T-cell (primary cell): Measurements from ENCODE around the gene LRCH1. TPM values are rescaled to one million over a fixed set of nuclear protein-coding genes. Genes with fewer than 3 reads are reported as not detected.

Experiments used
- ATAC-seq, 4 experiments: fragments of 200-7000 bp in 3 of 4; fragments of 150-1000 bp in 1 of 4; cut with Tn5 transposase; replicated peaks in 1 of 4; 1 replicate in 3 of 4; 2 replicates in 1 of 4; pipeline ENCODE4 v1.10.0; 2021; ENCODE audit warnings: moderate library complexity in 3 of 4, mild to moderate bottlenecking in 2 of 4, moderate number of reproducible peaks in 1 of 4
- CTCF ChIA-PET, 2 donors: fragments of 300-600 bp; sonication (Branson Sonifier 250); formaldehyde crosslinking; loops; one replicate each; lab custom pipeline; 2022; ENCODE audit warnings: antibody characterized with exemption in 2 of 2; lab: Charles Lee
- POLR2A ChIA-PET, 2 donors: fragments of 300-600 bp; sonication (Branson Sonifier 250); formaldehyde crosslinking; loops; one replicate each; lab custom pipeline; 2022; ENCODE audit warnings: antibody characterized with exemption in 2 of 2; lab: Charles Lee
- DNase-seq, 35 experiments: peaks; one replicate each; pipeline versions ENCODE4 v3.0.0 to v3.0.0-alpha.2; 2013 to 2023
- H3K27ac ChIP-seq: one replicate; pipeline ENCODE4 v1.5.1; 2013; ENCODE audit warnings: low read length
- H3K27me3 ChIP-seq, 2 experiments: replicated peaks in 1 of 2; 1 replicate in 1 of 2; 2 replicates in 1 of 2; pipeline versions ENCODE4 v1.6.1 to v1.7.0; 2013; ENCODE audit warnings: low read length in 1 of 2, mixed read lengths in 1 of 2; ENCODE audit not compliant: control insufficient read depth in 2 of 2, insufficient read depth in 2 of 2; ENCODE audit errors: extremely low read depth in 1 of 2
- H3K36me3 ChIP-seq, 2 donors: 1 replicate in 1 of 2; 2 replicates in 1 of 2; pipeline versions ENCODE4 v1.6.1 to v1.7.0; 2013; ENCODE audit warnings: low read length in 1 of 2; ENCODE audit not compliant: control insufficient read depth in 2 of 2, insufficient read depth in 1 of 2; ENCODE audit errors: extremely low read depth in 1 of 2
- H3K4me1 ChIP-seq, 2 experiments: 1 replicate in 1 of 2; 2 replicates in 1 of 2; pipeline versions ENCODE4 v1.6.1 to v1.7.0; 2013; ENCODE audit warnings: low read length in 2 of 2, mixed read lengths in 1 of 2; ENCODE audit not compliant: insufficient read depth in 2 of 2, control insufficient read depth in 1 of 2; ENCODE audit errors: extremely low read depth in 1 of 2
- H3K4me3 ChIP-seq, 2 donors: 1 replicate in 1 of 2; 2 replicates in 1 of 2; pipeline versions ENCODE4 v1.5.1 to v1.7.0; 2013; ENCODE audit warnings: mild to moderate bottlenecking in 2 of 2, low read length in 1 of 2, moderate library complexity in 1 of 2; ENCODE audit not compliant: control insufficient read depth in 1 of 2; ENCODE audit errors: extremely low read depth in 1 of 2
- H3K9me3 ChIP-seq: 2 replicates; pipeline ENCODE4 v1.7.0; 2013
- H3K27ac Mint-ChIP-seq, 2 donors: one replicate each; pipeline ENCODE4 v1.8.0; 2020 to 2021; ENCODE audit warnings: mild to moderate bottlenecking in 2 of 2, mixed read lengths in 2 of 2
- H3K27me3 Mint-ChIP-seq, 2 donors: one replicate each; pipeline ENCODE4 v1.8.0; 2021 to 2022; ENCODE audit warnings: mixed read lengths in 2 of 2
- H3K36me3 Mint-ChIP-seq: one replicate; pipeline ENCODE4 v1.8.0; 2021; ENCODE audit warnings: mixed read lengths
- H3K4me1 Mint-ChIP-seq, 3 donors: one replicate each; pipeline ENCODE4 v1.8.0; 2020 to 2022; ENCODE audit warnings: mixed read lengths in 3 of 3, mild to moderate bottlenecking in 1 of 3
- H3K4me3 Mint-ChIP-seq, 3 donors: one replicate each; pipeline ENCODE4 v1.8.0; 2020 to 2022; ENCODE audit warnings: mild to moderate bottlenecking in 3 of 3, mixed read lengths in 3 of 3, moderate library complexity in 3 of 3
- H3K9me3 Mint-ChIP-seq, 3 donors: one replicate each; pipeline ENCODE4 v1.8.0; 2020 to 2022; ENCODE audit warnings: mixed read lengths in 3 of 3
- WGBS: methylation state at CpG from one replicate; pipeline ENCODE4 v1.1.5; 2013; ENCODE audit warnings: missing lambda C conversion rate; ENCODE audit not compliant: insufficient coverage; 5-methylcytosine and 5-hydroxymethylcytosine counted together
- total RNA-seq, 35 experiments: library from RNA in 6 of 35; stranded (reverse) in 6 of 35; fragments of 120-200 nt in 1 of 35; gene quantifications; one replicate each; pipeline versions ENCODE4 v1.2.1 to v1.2.4 and lab custom pipeline; 2013 to 2026

LRCH1 gene
- total RNA-seq, 5 donors from 2014 or later (not counting 1 experiment from before 2014, with no cell fraction given): 16.0 to 21.8 (median 17.9) TPM

DNA sequence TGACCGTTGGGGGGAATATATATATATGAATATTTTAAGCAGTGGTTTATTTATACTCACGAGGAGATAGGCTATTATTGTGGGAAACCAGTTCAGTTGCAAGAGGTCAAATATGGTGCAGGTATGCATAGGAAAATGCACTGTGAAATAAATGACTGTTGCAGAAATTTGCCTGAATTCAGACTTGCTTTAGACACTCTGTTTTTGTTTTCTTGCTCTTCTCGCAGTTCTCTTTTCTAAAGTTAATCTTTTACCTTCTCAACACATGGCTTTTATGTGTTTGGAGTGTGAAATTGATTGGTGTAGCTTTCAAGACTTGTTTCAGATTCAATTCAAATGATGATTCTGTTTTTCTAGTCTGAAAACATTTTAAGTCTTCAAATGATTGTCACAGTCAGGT is 109.7 kb downstream of the LRCH1 start:
- no peak overlapping the region for H3K4me3 Mint-ChIP-seq
- 100% methylated on average over 1 of the region's 3 CpGs for WGBS
- ChIA-PET CTCF (interaction anchor here (0.8 to 1.7 kb wide), 3 partner anchors 10 to 112 kb away, joined by 3 to 5 read pairs (median 4); no protein-coding TSS in a partner anchor), POLR2A (interaction anchor here in 1 of 2 donors (0.5 to 1.0 kb wide), 2 partner anchors 9 to 299 kb away, joined by 3 read pairs; no protein-coding TSS in a partner anchor)
- H3K27ac Mint-ChIP-seq: no peak overlapping the region
- ATAC-seq: no peak
- Histone ChIP-seq H3K27ac (no peak overlapping the region), H3K4me3 (no peak overlapping the region), H3K9me3 (no peaks in the 10 kb centered on the region), H3K27me3 (no peaks in the 10 kb centered on the region), H3K36me3 (no peaks in the 10 kb centered on the region), H3K4me1 (peaks cover 13 to 26% of the 10 kb centered on the region in 2 experiments)
- peaks cover 49 to 53% (median 50%) of the 10 kb centered on the region in 3 donors for H3K4me1 Mint-ChIP-seq
- DNase-seq: no peak
- no peaks in the 10 kb centered on the region for H3K27me3 Mint-ChIP-seq
- peaks cover 12% of the 10 kb centered on the region for H3K36me3 Mint-ChIP-seq
- H3K9me3 Mint-ChIP-seq: no peaks in the 10 kb centered on the region

DNA sequence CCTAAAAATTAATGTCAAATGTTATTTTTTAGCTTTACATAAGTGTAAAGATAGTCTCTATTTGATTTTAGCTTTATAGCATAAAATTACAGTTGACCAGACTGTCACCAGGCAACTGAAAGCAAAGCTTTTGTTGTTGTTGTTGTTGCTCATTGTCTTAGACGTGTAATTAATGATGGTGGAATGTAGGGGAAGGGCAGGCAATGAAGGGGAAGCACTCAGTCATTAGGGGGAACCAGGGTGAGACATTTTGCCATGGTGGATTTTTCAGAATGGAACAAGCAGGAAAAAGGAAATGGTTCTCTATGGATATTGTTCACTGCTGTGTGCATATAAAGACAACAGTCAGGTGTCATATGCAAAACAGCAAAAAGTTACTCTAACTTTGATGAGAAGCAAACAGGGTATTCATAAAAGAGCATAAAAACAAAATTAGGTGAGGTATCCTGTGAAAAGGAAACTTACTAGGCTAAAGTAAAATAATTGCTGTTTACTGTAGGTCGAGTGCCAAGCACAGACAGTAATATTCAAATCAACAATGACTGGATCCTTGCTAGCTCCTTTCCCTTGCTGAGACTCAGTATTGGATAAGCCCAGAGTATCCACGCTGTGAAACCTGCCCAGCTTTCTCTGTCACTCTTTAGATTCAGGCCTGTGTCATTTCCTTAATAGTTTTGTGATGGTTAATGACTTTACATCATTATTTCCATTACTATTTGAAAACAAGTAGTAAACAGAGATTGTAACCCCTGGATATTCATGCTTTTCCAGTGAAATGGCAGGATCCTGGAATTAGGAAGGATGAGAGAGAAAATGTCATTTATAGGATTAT is 110.5 kb downstream of the LRCH1 start:
- Histone ChIP-seq H3K27me3 (no peaks in the 10 kb centered on the region), H3K4me1 (peaks cover 17 to 33% of the 10 kb centered on the region in 2 experiments), H3K27ac (no peak overlapping the region), H3K4me3 (no peak overlapping the region), H3K36me3 (no peaks in the 10 kb centered on the region), H3K9me3 (no peaks in the 10 kb centered on the region)
- 73% methylated on average over 2 of the region's 3 CpGs for WGBS
- H3K9me3 Mint-ChIP-seq: no peaks in the 10 kb centered on the region
- no peak for ATAC-seq
- H3K4me3 Mint-ChIP-seq: no peak overlapping the region
- H3K4me1 Mint-ChIP-seq: peaks cover 50 to 60% (median 56%) of the 10 kb centered on the region in 3 donors
- POLR2A ChIA-PET: interaction anchor here in 1 of 2 donors (1.0 kb wide), 1 partner anchor 10 kb away, joined by 3 read pairs; no protein-coding TSS in a partner anchor
- no peaks in the 10 kb centered on the region for H3K27me3 Mint-ChIP-seq
- CTCF ChIA-PET: interaction anchor here (1.2 to 1.7 kb wide), 3 partner anchors 10 to 112 kb away, joined by 4 to 5 read pairs (median 5); no protein-coding TSS in a partner anchor
- peaks cover 12% of the 10 kb centered on the region for H3K36me3 Mint-ChIP-seq
- no peak for DNase-seq
- peak overlapping the region; percentile 17 to 50 for H3K27ac Mint-ChIP-seq

DNA sequence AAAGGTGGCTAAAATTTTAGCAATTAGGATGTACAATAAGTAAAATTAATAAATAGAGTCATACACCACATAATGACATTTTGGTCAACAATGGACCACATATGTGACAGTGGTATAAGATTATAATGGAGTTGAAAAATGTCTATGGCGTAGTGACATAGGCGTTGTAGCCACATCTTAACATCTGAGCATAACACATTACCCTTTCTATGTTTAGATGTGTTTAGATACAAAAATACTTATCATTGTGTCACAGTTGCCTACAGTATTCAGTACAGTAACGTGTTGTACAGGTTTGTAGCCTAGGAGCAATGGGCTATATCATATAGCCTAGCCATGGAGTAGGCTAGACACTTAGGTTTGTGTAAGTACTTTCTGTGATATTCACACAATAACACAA is 111.2 kb downstream of the LRCH1 start:
- ChIA-PET POLR2A (no interaction called here), CTCF (interaction anchor here in 1 of 2 donors (1.6 kb wide), 1 partner anchor 112 kb away, joined by 5 read pairs; no protein-coding TSS in a partner anchor)
- Mint-ChIP-seq H3K4me1 (peaks cover 57 to 66% (median 61%) of the 10 kb centered on the region in 3 donors), H3K9me3 (no peaks in the 10 kb centered on the region), H3K27ac (peak overlapping the region; percentile 42 to 57), H3K36me3 (peaks cover 12% of the 10 kb centered on the region), H3K27me3 (no peaks in the 10 kb centered on the region), H3K4me3 (no peak overlapping the region)
- Histone ChIP-seq H3K4me1 (peaks cover 21 to 37% of the 10 kb centered on the region in 2 experiments), H3K27me3 (no peaks in the 10 kb centered on the region), H3K27ac (no peak overlapping the region), H3K4me3 (no peak overlapping the region), H3K36me3 (no peaks in the 10 kb centered on the region), H3K9me3 (no peaks in the 10 kb centered on the region)
- DNase-seq (no peak), ATAC-seq (no peak)
- WGBS: no CpG with 5 or more reads among the region's 3 CpGs

DNA sequence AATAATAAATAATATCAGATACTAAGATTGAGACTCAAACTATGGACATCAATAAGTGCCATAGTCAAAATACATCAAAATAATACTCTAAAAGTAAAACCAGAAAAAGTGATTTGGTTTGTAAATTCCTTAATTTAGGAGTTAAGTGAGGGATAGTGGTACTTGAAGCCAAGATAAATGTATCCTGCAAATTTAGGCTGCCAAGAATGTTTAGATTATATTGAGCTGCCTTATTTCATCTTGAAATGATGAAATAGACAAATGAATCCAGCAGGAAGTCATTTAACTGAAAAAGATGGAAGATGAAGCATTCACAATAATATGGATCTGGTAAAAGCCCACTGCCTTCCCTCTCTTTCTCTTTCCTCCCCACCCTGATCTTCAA is 112.3 kb downstream of the LRCH1 start:
- CTCF ChIA-PET: no interaction called here
- H3K9me3 Mint-ChIP-seq: no peaks in the 10 kb centered on the region
- H3K27ac ChIP-seq: no peak overlapping the region

DNA sequence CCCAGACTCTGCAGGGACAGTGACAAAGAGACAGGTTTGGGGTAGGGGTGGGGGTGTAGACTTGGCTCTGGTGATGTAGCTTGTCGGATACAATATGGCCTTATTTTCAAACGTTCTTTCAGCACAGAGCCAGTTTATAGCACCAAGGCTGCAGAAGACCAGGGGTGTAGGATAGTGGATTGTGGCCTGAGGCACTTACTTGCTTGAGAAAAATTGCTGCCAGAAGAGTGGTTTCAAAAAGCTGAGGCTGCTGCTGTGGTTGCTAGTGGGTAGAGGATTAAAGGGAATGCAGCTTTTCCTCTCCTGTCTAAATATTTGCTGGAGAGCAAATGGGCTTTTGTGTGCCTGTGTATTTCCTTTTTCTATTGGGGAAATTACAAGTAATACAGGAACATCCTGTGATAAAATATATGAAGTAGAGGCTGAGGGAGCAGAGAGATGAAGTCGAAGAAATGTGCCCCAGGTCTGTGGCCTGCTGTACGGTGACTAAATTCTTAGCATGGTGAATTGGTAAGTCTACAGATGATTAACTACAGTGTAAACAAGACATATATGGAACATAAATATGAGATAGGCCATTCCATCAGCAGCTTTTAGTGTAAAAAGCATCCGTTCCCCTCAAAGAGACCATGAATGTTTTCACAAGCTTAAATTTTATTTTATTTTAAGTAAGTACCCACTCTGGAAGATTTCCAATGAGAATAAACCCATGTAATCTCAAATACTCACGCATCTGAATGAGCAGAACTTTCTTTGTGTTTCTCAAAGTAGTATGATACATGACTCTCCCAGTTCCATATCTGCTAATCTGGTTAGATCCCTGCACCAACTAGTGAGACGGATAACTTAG is 112.9 kb downstream of the LRCH1 start:
- 35% methylated on average over 2 of the region's 7 CpGs for WGBS
- Histone ChIP-seq H3K4me1 (peaks cover 21 to 37% of the 10 kb centered on the region in 2 experiments), H3K27ac (peak overlapping the region; percentile 31)

More for the DNA sequence above, 112.3 kb downstream of the LRCH1 start:
- no peaks in the 10 kb centered on the region for H3K9me3 ChIP-seq
- H3K4me3 ChIP-seq: no peak overlapping the region
- H3K27me3 ChIP-seq: no peaks in the 10 kb centered on the region
- no peak for DNase-seq
- H3K36me3 ChIP-seq: no peaks in the 10 kb centered on the region
- peak overlapping the region; percentile 83 to 88 for H3K27ac Mint-ChIP-seq
- POLR2A ChIA-PET: interaction anchor here in 1 of 2 donors (1.0 kb wide), 1 partner anchor 71 kb away, joined by 5 read pairs; no protein-coding TSS in a partner anchor
- no peaks in the 10 kb centered on the region for H3K27me3 Mint-ChIP-seq
- peaks cover 21 to 37% of the 10 kb centered on the region in 2 experiments for H3K4me1 ChIP-seq
- peaks cover 9% of the 10 kb centered on the region for H3K36me3 Mint-ChIP-seq
- ATAC-seq: no peak
- H3K4me1 Mint-ChIP-seq: peaks cover 59 to 67% (median 61%) of the 10 kb centered on the region in 3 donors
- H3K4me3 Mint-ChIP-seq: peak overlapping the region in 1 of 3 donors; percentile 61

More for the DNA sequence above, 112.9 kb downstream of the LRCH1 start:
- Mint-ChIP-seq H3K4me3 (peak overlapping the region in 1 of 3 donors; percentile 61), H3K9me3 (no peaks in the 10 kb centered on the region), H3K27me3 (no peaks in the 10 kb centered on the region), H3K27ac (peak overlapping the region; percentile 83 to 88), H3K36me3 (peaks cover 8% of the 10 kb centered on the region), H3K4me1 (peaks cover 55 to 62% (median 57%) of the 10 kb centered on the region in 3 donors)
- Histone ChIP-seq H3K27me3 (no peaks in the 10 kb centered on the region), H3K4me3 (no peak overlapping the region), H3K9me3 (no peaks in the 10 kb centered on the region), H3K36me3 (no peaks in the 10 kb centered on the region)
- ATAC-seq (peak in 1 of 4 experiments; percentile 9), DNase-seq (no peak)
- ChIA-PET CTCF (no interaction called here), POLR2A (interaction anchor here (0.6 to 1.0 kb wide), 2 partner anchors 71 to 100 kb away, joined by 4 to 5 read pairs; no protein-coding TSS in a partner anchor)
